Measurements from ENCODE around the gene SLC66A2.

SLC66A2 gene

DNA sequence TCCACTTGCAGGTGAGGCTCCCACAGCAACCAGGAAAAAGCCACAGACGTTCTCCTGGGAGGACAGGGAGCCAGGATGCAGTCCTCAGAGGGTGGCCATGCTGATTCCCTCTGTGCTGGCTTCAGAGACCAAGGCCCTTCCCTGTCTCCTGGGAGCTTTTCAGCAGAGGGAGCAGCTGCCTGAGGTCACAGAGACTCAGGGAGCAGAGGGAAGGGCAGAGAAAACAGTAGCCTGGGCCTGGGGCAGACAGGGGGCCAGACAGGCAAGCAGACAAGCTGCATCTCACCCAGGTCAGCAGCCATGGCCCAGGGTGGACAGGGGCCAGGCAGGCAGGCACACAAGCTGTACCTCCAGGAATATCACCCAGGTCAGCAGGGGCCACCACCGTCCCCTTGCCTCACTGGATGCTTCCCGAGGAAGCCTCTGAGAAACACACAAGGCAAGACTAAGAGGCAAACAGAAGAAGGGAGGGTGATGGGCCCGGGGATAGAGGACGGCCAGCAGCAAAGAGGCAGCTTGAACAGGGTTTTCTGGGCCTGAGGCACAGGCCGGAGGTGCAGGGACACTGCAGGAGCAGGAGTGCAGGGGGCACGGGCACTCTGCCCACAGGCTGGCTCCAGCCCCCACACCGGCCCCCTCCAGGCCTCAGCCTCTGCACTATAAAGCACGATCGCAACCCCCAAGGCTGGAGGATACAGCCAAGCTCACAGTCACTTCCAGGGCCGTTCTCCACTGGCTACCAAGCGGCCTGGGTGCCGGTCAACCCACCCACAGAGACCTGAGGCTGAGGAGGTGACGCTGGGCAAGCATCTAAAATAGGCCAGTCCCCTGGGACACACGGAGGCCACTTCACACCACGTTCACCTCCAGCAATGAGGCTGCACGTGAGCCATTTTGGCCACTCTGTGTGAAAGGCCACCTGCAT is 6.1 kb downstream of the SLC66A2 start:
- DNase-seq (ENCODE audit: low read depth), result no peak
- TF ChIP-seq, protein P1, sequence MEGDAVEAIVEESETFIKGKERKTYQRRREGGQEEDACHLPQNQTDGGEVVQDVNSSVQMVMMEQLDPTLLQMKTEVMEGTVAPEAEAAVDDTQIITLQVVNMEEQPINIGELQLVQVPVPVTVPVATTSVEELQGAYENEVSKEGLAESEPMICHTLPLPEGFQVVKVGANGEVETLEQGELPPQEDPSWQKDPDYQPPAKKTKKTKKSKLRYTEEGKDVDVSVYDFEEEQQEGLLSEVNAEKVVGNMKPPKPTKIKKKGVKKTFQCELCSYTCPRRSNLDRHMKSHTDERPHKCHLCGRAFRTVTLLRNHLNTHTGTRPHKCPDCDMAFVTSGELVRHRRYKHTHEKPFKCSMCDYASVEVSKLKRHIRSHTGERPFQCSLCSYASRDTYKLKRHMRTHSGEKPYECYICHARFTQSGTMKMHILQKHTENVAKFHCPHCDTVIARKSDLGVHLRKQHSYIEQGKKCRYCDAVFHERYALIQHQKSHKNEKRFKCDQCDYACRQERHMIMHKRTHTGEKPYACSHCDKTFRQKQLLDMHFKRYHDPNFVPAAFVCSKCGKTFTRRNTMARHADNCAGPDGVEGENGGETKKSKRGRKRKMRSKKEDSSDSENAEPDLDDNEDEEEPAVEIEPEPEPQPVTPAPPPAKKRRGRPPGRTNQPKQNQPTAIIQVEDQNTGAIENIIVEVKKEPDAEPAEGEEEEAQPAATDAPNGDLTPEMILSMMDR (conservative IDR thresholded peaks at IDR 0.05; ENCODE audit: low read depth, low read length), result no peak
- H3K4me3 ChIP-seq (ENCODE audit: low read depth, low read length), result no peak overlapping the region

GRCh38 chr18:79944746-79945117 is 6.7 kb downstream of the SLC66A2 start:
- H3K4me3 ChIP-seq (ENCODE audit: low read depth, low read length), result no peak overlapping the region
- DNase-seq (ENCODE audit: low read depth), result no peak
- TF ChIP-seq, protein P1 (conservative IDR thresholded peaks at IDR 0.05; ENCODE audit: low read depth, low read length), result no peak

DNA sequence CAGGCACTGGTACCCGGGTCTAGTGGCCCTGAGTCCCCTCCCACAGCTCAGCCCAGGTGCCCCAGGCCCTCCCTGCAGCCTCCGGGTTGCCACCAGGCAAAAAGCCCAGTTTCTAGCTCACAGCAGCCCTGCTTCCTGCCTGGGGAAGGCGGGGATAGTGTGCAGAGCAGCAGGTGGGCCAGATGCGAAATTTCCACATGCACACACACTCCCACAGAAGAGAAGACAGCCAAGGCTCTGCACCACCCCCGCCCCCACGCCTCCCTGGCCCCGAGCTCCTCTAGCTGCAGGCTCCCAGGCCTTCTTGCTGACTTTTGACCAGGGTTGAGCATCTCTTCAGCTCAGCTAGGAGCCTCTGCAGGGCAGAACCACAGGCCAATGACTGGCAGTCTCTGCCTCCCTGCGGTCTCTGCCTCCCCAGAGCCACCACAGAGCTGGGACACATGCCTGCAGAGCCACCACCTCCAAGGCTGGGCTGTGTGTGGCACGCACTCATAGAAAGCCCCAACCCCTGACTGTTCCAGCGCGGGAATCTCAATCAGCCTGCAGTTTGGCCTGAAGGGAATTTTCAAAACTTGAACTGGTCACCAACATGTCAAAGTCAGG is 7.2 kb downstream of the SLC66A2 start:
- no peak overlapping the region for H3K4me3 ChIP-seq (ENCODE audit: low read depth, low read length)
- TF ChIP-seq, protein P1 (conservative IDR thresholded peaks at IDR 0.05; ENCODE audit: low read depth, low read length), result no peak
- DNase-seq (ENCODE audit: low read depth), result peak; percentile 93

GRCh38 chr18:79943608-79944125 is 7.8 kb downstream of the SLC66A2 start:
- H3K4me3 ChIP-seq (ENCODE audit: low read depth, low read length), result no peak overlapping the region
- DNase-seq (ENCODE audit: low read depth), result no peak
- TF ChIP-seq, protein P1 (conservative IDR thresholded peaks at IDR 0.05; ENCODE audit: low read depth, low read length), result no peak

GRCh38 chr18:79942786-79943607 is 8.5 kb downstream of the SLC66A2 start:
- peak; percentile 40 for DNase-seq (ENCODE audit: low read depth)
- TF ChIP-seq, protein P1 (conservative IDR thresholded peaks at IDR 0.05; ENCODE audit: low read depth, low read length), result no peak
- H3K4me3 ChIP-seq (ENCODE audit: low read depth, low read length), result no peak overlapping the region

GRCh38 chr18:79942211-79942610 is 9.2 kb downstream of the SLC66A2 start:
- TF ChIP-seq, protein P1 (conservative IDR thresholded peaks at IDR 0.05; ENCODE audit: low read depth, low read length), result no peak
- DNase-seq (ENCODE audit: low read depth), result no peak
- H3K4me3 ChIP-seq (ENCODE audit: low read depth, low read length), result no peak overlapping the region

Measured in choroid plexus epithelial cell (primary cell).